NT2/D1 (cell line): ENCODE data around the gene SERPINF2.

Source experiments
- YY1 ChIP-seq: IDR thresholded peaks from 2 replicates; pipeline ENCODE4 v1.6.1; 2011; ENCODE audit not compliant: insufficient read length, insufficient read depth
- ZNF274 ChIP-seq: IDR thresholded peaks from 2 replicates; pipeline ENCODE4 v1.6.1; 2011; ENCODE audit warnings: mild to moderate bottlenecking, low read depth, low read length

DNA sequence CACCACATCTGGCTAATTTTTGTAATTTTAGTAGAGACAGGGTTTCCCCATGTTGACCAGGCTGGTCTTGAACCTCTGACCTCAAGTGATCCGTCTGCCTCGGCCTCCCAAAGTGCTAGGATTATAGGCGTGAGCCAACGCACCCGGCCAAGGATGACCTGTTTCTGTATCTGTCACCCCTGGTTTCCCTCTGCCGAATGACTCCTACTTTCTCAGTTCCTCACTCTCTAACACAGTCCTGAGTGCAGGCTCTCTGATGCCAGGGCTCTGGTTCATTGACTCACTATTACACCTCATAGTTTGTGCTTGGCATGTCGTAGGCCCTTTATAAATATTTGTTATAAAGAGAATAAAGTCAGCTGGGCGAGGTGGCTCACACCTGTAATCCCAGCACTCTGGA is 47.3 kb upstream of the SERPINF2 start:
- TF ChIP-seq ZNF274: no peak
- no peak for TF ChIP-seq YY1
